ENCODE measurements around the gene RENBP.

Gene RENBP

DNA sequence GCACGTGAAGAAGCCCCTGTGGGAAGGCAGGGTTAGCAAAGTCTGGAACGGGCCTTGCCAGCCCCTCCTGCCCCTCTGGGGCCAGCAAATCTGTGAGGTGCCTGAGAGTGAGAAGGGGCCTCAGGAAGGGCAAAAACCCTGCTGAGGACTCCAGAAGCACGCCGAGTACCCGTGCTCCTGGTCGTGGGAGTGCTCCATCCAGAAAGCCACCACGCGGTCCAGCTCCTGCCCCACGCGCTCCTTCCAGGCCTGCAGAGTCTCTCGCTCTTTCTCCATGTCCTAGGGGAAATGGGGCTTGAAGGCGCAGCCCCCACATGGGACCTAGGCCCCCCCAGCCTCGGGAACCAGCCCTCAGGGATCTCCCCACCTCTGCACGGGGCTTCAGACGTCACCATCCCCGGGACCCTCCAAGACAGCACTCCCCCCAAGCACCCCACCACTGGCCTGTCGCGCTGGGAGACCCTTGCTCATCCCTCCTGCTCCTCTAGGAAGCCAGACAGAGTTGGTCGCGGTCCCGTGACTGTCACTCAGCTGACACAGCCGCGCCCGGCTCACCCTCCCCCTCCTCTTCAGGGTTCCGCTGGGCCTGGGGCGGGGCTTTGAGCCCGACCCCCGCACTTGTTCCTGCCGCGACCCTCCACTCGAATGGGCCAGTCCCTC is at the start of gene RENBP:
RENBP (minus strand) TSS at position 504 of the 660 bp plus-strand sequence; CDS start at position 471, 33 bp downstream.
- TF ChIP-seq CTCF (conservative IDR thresholded peaks at IDR 0.05) = no peak
- TF ChIP-seq ZFX (IDR thresholded peaks at IDR 0.05) = no peak
- H3K27ac ChIP-seq = no peak within 1 kb of the TSS

DNA sequence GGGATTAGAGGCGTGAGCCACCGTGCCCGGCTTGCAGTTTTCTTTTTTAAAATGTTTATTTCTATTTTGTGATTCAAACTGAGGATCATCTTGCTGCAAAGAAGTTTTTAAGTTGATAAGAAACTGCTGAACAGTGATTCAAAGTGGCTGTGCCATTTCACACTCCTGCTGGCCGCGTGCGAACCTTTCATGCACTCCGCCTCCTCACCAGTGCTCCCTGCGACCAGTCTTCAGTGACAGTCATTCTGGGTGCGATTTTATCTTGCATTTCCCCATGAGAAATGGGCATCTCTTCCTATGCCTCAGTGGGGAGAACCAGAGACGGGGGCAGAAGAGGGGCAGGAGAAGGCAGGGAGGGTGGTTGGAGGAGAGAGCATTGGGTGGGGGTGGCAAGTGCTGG is 49.5 kb upstream of the RENBP start:
- no peak overlapping the region for H3K27ac ChIP-seq
- no peak for TF ChIP-seq ZFX (IDR thresholded peaks at IDR 0.05)
- TF ChIP-seq CTCF (conservative IDR thresholded peaks at IDR 0.05) = no peak

DNA sequence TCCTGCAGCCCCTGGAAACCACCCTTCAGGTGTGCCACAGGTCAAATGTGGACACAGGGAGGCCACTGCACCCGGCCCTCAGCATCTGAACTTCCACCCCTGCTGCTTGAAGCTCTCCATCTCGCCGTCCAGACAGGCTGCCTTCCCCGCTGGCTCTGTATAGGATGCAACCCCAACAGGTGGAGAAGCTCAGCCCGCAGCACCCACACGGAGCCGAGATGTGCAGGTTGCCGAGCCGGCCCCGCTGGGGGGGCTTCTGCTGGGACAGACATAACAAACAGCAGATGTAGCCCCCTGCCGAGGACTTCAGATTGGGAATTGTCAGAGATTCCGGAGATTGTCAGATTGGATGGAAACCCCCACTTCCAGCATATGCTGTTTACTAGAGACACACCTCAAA is 48.6 kb upstream of the RENBP start:
- no peak for TF ChIP-seq CTCF (conservative IDR thresholded peaks at IDR 0.05)
- no peak for TF ChIP-seq ZFX (IDR thresholded peaks at IDR 0.05)
- no peak overlapping the region for H3K27ac ChIP-seq

DNA sequence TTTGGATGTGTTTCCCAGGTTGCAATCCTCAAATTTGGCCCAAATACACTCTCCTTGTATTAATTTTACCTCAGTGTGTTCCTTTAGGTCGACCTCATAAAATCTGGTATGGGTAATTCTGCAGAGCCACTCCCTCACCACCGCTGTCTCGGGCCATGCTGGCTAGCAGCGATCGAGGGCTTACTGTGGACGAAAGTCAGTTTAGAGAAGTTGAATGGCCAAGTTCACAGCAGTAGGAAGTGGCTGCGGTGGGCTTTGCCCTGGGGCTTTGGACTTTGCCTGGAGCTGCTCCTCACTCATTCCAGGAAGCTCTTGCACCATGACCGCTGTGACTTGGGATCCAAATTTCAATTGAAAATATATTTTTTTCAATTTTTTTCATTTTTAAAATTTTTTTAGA is 47.7 kb upstream of the RENBP start:
- TF ChIP-seq CTCF (conservative IDR thresholded peaks at IDR 0.05) (no peak), ZFX (IDR thresholded peaks at IDR 0.05) (no peak)
- H3K27ac ChIP-seq = no peak overlapping the region

- no peak for TF ChIP-seq CTCF (conservative IDR thresholded peaks at IDR 0.05)
- no peak for TF ChIP-seq ZFX (IDR thresholded peaks at IDR 0.05)
- H3K27ac ChIP-seq = no peak overlapping the region
Measured at GRCh38 chrX:153991013-153991580, 46.7 kb upstream of the RENBP start.

DNA sequence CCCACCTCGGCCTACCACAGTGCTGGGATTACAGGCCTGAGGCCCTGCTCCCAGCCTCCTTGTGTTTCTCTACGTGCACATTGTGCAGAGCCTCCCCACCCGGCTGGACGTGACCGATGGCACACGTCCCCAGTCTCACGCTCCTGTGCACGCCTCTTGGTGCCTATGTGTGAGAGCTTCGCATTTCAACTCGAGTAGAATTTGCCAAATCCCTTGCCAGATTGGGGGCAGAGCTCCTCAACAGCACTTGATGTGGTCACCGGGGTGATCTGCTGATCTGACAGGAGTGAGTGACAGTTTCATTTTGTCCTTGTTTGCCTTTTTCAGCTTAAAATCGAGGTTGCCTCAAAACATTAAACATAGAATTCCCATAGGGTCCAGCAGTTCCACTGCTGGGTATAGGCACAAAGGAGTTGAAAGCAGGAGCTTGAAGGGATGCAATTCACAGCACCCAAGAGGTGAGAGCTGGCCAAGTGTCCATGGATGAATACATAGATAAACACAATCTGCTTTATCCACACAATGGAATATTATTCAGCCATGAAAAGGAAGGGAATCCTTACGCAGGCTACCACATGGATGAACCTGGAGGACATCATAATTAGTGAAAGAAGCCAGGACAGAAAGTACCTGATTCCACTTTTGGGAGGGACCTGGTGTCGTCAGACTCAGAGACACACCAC is 45.7 kb upstream of the RENBP start:
- TF ChIP-seq ZFX (IDR thresholded peaks at IDR 0.05) = no peak
- no peak for TF ChIP-seq CTCF (conservative IDR thresholded peaks at IDR 0.05)
- H3K27ac ChIP-seq = no peak overlapping the region

- TF ChIP-seq ZFX (IDR thresholded peaks at IDR 0.05) (no peak), CTCF (conservative IDR thresholded peaks at IDR 0.05) (no peak)
- H3K27ac ChIP-seq = no peak overlapping the region
Measured at GRCh38 chrX:153988493-153988892, 44.0 kb upstream of the RENBP start.
